ENCODE measurements around the gene ZNF367.

- TF ChIP-seq, protein P1, sequence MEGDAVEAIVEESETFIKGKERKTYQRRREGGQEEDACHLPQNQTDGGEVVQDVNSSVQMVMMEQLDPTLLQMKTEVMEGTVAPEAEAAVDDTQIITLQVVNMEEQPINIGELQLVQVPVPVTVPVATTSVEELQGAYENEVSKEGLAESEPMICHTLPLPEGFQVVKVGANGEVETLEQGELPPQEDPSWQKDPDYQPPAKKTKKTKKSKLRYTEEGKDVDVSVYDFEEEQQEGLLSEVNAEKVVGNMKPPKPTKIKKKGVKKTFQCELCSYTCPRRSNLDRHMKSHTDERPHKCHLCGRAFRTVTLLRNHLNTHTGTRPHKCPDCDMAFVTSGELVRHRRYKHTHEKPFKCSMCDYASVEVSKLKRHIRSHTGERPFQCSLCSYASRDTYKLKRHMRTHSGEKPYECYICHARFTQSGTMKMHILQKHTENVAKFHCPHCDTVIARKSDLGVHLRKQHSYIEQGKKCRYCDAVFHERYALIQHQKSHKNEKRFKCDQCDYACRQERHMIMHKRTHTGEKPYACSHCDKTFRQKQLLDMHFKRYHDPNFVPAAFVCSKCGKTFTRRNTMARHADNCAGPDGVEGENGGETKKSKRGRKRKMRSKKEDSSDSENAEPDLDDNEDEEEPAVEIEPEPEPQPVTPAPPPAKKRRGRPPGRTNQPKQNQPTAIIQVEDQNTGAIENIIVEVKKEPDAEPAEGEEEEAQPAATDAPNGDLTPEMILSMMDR (IDR thresholded peaks at IDR 0.05): no peak
- TF ChIP-seq POLR2A (IDR thresholded peaks at IDR 0.05) (no peak), POLR2AphosphoS5 (IDR thresholded peaks at IDR 0.05; ENCODE audit: insufficient read depth in 1 of 2, low read depth in 1 of 2) (no peak)
Measured at GRCh38 chr9:96392263-96392662, 25.9 kb downstream of the ZNF367 start.

All from vagina (tissue), 2 donors.